SK-N-SH treated with all-trans-retinoic acid at 6 μM for 48 hours (cell line): ENCODE measurements around the gene INO80C.

ENCODE experiments used
- ARNTL ChIP-seq: fragments of 450-650 bp; formaldehyde crosslinking; IDR thresholded peaks from 2 replicates; pipeline ENCODE4 v1.5.0; 2020; ENCODE audit warnings: low read depth, mild to moderate bottlenecking, moderate library complexity, borderline replicate concordance
- BACH2 ChIP-seq: fragments of 250-450 bp; sonication (Bioruptor Pico); IDR thresholded peaks from 2 replicates; pipeline ENCODE4 v1.9.0; 2021; ENCODE audit warnings: mild to moderate bottlenecking, borderline replicate concordance
- CSDC2 ChIP-seq: fragments of 250-450 bp; sonication (Bioruptor Pico); IDR thresholded peaks from 2 replicates; pipeline ENCODE4 v1.5.0; 2020; ENCODE audit warnings: mild to moderate bottlenecking, moderate library complexity
- ISL1 ChIP-seq: fragments of 250-450 bp; sonication (Bioruptor Pico); IDR thresholded peaks from 2 replicates; pipeline ENCODE4 v2.1.2; 2022; ENCODE audit warnings: mild to moderate bottlenecking, moderate library complexity
- ZFP3 ChIP-seq: fragments of 250-450 bp; sonication (Bioruptor Pico); IDR thresholded peaks from 2 replicates; pipeline ENCODE4 v1.5.0; 2020; ENCODE audit warnings: mild to moderate bottlenecking, moderate library complexity
- TF ChIP-seq, protein P1 (sequence below): fragments of 250-450 bp; sonication (Bioruptor Pico); IDR thresholded peaks from 2 replicates; pipeline ENCODE4 v1.5.1; 2020; ENCODE audit warnings: low read depth, mild to moderate bottlenecking, moderate library complexity
- TF ChIP-seq, protein P2 (sequence below): fragments of 250-450 bp; sonication (Bioruptor Pico); IDR thresholded peaks from 2 replicates; pipeline ENCODE4 v1.8.0; 2020; ENCODE audit warnings: mild to moderate bottlenecking, moderate library complexity, borderline replicate concordance

DNA sequence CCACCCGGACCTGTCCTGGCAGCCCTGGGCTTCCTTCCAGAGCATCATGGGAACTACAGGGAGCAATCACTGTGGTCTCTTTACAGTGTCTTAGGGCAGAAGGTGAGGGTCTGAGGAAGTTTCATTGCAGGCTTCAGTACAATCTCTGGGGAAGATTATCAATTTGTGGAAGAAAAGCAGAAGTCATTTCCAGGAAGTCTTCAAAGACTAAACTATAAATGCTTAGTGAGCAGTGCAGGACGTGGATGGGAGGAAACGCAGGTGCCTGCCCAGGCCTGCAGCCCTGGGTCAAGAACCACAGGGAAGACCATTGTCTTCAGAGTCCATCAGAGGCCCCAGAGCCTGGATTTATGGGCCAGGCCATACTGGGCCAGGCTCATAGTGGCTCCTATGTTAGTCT lies 54.3 kb downstream of the INO80C start:
- TF ChIP-seq ZFP3 (no peak), CSDC2 (CRISPR knock-in tag) (no peak), ISL1 (CRISPR knock-in tag) (no peak), BACH2 (CRISPR knock-in tag) (no peak), ARNTL (CRISPR knock-in tag) (no peak)
- TF ChIP-seq, protein P1, sequence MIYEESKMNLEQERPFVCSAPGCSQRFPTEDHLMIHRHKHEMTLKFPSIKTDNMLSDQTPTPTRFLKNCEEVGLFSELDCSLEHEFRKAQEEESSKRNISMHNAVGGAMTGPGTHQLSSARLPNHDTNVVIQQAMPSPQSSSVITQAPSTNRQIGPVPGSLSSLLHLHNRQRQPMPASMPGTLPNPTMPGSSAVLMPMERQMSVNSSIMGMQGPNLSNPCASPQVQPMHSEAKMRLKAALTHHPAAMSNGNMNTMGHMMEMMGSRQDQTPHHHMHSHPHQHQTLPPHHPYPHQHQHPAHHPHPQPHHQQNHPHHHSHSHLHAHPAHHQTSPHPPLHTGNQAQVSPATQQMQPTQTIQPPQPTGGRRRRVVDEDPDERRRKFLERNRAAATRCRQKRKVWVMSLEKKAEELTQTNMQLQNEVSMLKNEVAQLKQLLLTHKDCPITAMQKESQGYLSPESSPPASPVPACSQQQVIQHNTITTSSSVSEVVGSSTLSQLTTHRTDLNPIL (CRISPR knock-in tag): no peak
- TF ChIP-seq, protein P2, sequence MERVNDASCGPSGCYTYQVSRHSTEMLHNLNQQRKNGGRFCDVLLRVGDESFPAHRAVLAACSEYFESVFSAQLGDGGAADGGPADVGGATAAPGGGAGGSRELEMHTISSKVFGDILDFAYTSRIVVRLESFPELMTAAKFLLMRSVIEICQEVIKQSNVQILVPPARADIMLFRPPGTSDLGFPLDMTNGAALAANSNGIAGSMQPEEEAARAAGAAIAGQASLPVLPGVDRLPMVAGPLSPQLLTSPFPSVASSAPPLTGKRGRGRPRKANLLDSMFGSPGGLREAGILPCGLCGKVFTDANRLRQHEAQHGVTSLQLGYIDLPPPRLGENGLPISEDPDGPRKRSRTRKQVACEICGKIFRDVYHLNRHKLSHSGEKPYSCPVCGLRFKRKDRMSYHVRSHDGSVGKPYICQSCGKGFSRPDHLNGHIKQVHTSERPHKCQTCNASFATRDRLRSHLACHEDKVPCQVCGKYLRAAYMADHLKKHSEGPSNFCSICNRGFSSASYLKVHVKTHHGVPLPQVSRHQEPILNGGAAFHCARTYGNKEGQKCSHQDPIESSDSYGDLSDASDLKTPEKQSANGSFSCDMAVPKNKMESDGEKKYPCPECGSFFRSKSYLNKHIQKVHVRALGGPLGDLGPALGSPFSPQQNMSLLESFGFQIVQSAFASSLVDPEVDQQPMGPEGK (CRISPR knock-in tag): no peak
